IMR-90 (cell line): Measurements from ENCODE around the gene SLC6A9. TPM values are rescaled to one million over a fixed set of nuclear protein-coding genes. Genes with fewer than 3 reads are reported as not detected.

Source experiments
- ATAC-seq: fragments of 200-7000 bp; cut with Tn5 transposase; 2 replicates; pipeline ENCODE4 v1.9.1; 2020; ENCODE audit warnings: low read depth, mild to moderate bottlenecking, moderate library complexity
- BruUV-seq: library from RNA; stranded (reverse); fragments of 400-500 nt; replicated peaks from 2 replicates; lab custom pipeline; 2021; lab: Mats Ljungman, UMichigan
- CTCF ChIA-PET: fragments of 300-600 bp; formaldehyde crosslinking; extraction: SDS; loops from one replicate; lab custom pipeline; 2021; ENCODE audit warnings: antibody characterized with exemption; lab: Yijun Ruan, JAX
- POLR2A ChIA-PET: fragments of 300-600 bp; sonication (Branson Sonifier 250); formaldehyde crosslinking; loops from one replicate; lab custom pipeline; 2022; ENCODE audit warnings: antibody characterized with exemption; ENCODE audit not compliant: unreplicated experiment; lab: Charles Lee
- DNase-seq: peaks from one replicate; pipeline ENCODE4 v3.0.0; 2013
- H2AFZ ChIP-seq: replicated peaks from 2 replicates; pipeline ENCODE3; 2013; ENCODE audit warnings: low read length, mild to moderate bottlenecking; ENCODE audit not compliant: poor library complexity
- H2AK5ac ChIP-seq: 2 replicates; pipeline ENCODE4 v1.6.1; 2013; ENCODE audit warnings: low read depth, low read length, inconsistent platforms
- H2AK9ac ChIP-seq: replicated peaks from 2 replicates; pipeline ENCODE3; 2013; ENCODE audit warnings: mild to moderate bottlenecking, low read depth, low read length, moderate library complexity; ENCODE audit not compliant: poor library complexity
- H2BK120ac ChIP-seq: 2 replicates; pipeline ENCODE4 v1.6.1; 2013; ENCODE audit warnings: low read depth, low read length, inconsistent platforms
- H2BK15ac ChIP-seq: 3 replicates; pipeline ENCODE4 v1.6.1; 2013; ENCODE audit warnings: low read depth, low read length, inconsistent platforms
- H2BK20ac ChIP-seq: 2 replicates; pipeline ENCODE4 v1.6.1; 2013; ENCODE audit warnings: low read depth, mild to moderate bottlenecking, inconsistent platforms, low read length, moderate library complexity
- H2BK5ac ChIP-seq: 2 replicates; pipeline ENCODE4 v1.6.1; 2013; ENCODE audit warnings: mild to moderate bottlenecking, low read depth, low read length, inconsistent platforms; ENCODE audit not compliant: poor library complexity, severe bottlenecking
- H3K14ac ChIP-seq: replicated peaks from 2 replicates; pipeline ENCODE4 v1.6.1; 2013; ENCODE audit warnings: low read depth, low read length, inconsistent platforms
- H3K18ac ChIP-seq: 2 replicates; pipeline ENCODE4 v1.6.1; 2013; ENCODE audit warnings: low read depth, low read length, control low read depth
- H3K23ac ChIP-seq: 2 replicates; pipeline ENCODE4 v1.6.1; 2013; ENCODE audit warnings: low read depth, low read length, inconsistent platforms
- H3K27ac ChIP-seq: 2 replicates; pipeline ENCODE4 v1.5.1; 2013; ENCODE audit warnings: mild to moderate bottlenecking, control low read depth, low read length; ENCODE audit not compliant: insufficient read depth
- H3K27me3 ChIP-seq: 2 replicates; pipeline ENCODE4 v1.6.1; 2013; ENCODE audit warnings: low read length; ENCODE audit not compliant: control insufficient read depth, insufficient read depth
- H3K36me3 ChIP-seq: 2 replicates; pipeline ENCODE4 v1.6.1; 2013; ENCODE audit warnings: low read length, mixed read lengths; ENCODE audit not compliant: control insufficient read depth, insufficient read depth
- H3K4ac ChIP-seq: 2 replicates; pipeline ENCODE4 v1.6.1; 2013; ENCODE audit warnings: low read depth, low read length, inconsistent platforms
- H3K4me1 ChIP-seq: 2 replicates; pipeline ENCODE4 v1.6.1; 2013; ENCODE audit warnings: low read length, mixed read lengths; ENCODE audit not compliant: control insufficient read depth, insufficient read depth
- H3K4me2 ChIP-seq: 2 replicates; pipeline ENCODE4 v1.6.1; 2013; ENCODE audit warnings: low read depth, mild to moderate bottlenecking, control low read depth, low read length, moderate library complexity
- H3K4me3 ChIP-seq: 2 replicates; pipeline ENCODE4 v1.5.1; 2013; ENCODE audit warnings: low read depth, mild to moderate bottlenecking, control low read depth, low read length, moderate library complexity; ENCODE audit not compliant: insufficient read depth
- H3K56ac ChIP-seq: 2 replicates; pipeline ENCODE4 v1.6.1; 2013; ENCODE audit warnings: low read length, inconsistent platforms; ENCODE audit not compliant: insufficient read depth; ENCODE audit errors: extremely low read depth
- H3K79me1 ChIP-seq, 2 experiments: 2 replicates each; pipeline ENCODE4 v1.6.1; 2013; ENCODE audit warnings: low read length in 2 of 2, inconsistent platforms in 1 of 2, low read depth in 1 of 2
- H3K9ac ChIP-seq: 2 replicates; pipeline ENCODE4 v1.6.1; 2013; ENCODE audit warnings: low read depth, low read length, control low read depth
- H3K9me1 ChIP-seq: 2 replicates; pipeline ENCODE4 v1.6.1; 2013; ENCODE audit warnings: low read length, inconsistent platforms; ENCODE audit not compliant: insufficient read depth
- H3K9me3 ChIP-seq: 2 replicates; pipeline ENCODE4 v1.6.1; 2013; ENCODE audit warnings: low read length; ENCODE audit not compliant: control insufficient read depth, insufficient read depth
- H4K20me1 ChIP-seq: 2 replicates; pipeline ENCODE4 v1.6.1; 2013; ENCODE audit warnings: low read length, inconsistent platforms; ENCODE audit not compliant: insufficient read depth
- H4K5ac ChIP-seq: 2 replicates; pipeline ENCODE4 v1.6.1; 2013; ENCODE audit warnings: mild to moderate bottlenecking, low read depth, low read length, control low read depth
- H4K8ac ChIP-seq, 2 experiments: 2 replicates each; pipeline ENCODE4 v1.6.1; 2013; ENCODE audit warnings: low read depth in 2 of 2, low read length in 2 of 2, control low read depth in 1 of 2, inconsistent platforms in 1 of 2
- H4K91ac ChIP-seq: 2 replicates; pipeline ENCODE4 v1.6.1; 2013; ENCODE audit warnings: low read depth, low read length, inconsistent platforms; ENCODE audit not compliant: insufficient read depth
- BHLHE40 ChIP-seq: fragments of 150-350 bp; IDR thresholded peaks from 2 replicates; pipeline ENCODE4 v1.6.1; 2016; ENCODE audit warnings: mild to moderate bottlenecking, low read depth, low read length
- CEBPB ChIP-seq: IDR thresholded peaks from 2 replicates; pipeline ENCODE4 v1.6.1; 2012; ENCODE audit warnings: low read depth, low read length, improper control_type of control experiment
- CTCF ChIP-seq: conservative IDR thresholded peaks from 2 replicates; pipeline ENCODE4 v1.5.1; 2012; ENCODE audit warnings: mild to moderate bottlenecking, low read depth, low read length, improper control_type of control experiment
- ELK1 ChIP-seq: fragments of 150-350 bp; IDR thresholded peaks from 2 replicates; pipeline ENCODE4 v1.6.1; 2016; ENCODE audit warnings: low read depth, mild to moderate bottlenecking, low read length, moderate library complexity, borderline replicate concordance
- MAFK ChIP-seq: IDR thresholded peaks from 2 replicates; pipeline ENCODE4 v1.6.1; 2012; ENCODE audit warnings: low read depth, low read length, improper control_type of control experiment
- MAZ ChIP-seq: IDR thresholded peaks from 2 replicates; pipeline ENCODE4 v1.6.1; 2012; ENCODE audit warnings: low read depth, mild to moderate bottlenecking, low read length, improper control_type of control experiment, moderate library complexity, borderline replicate concordance
- MXI1 ChIP-seq: IDR thresholded peaks from 2 replicates; pipeline ENCODE4 v1.6.1; 2012; ENCODE audit warnings: low read depth, mild to moderate bottlenecking, low read length, moderate library complexity, borderline replicate concordance
- NFE2L2 ChIP-seq: fragments of 150-350 bp; IDR thresholded peaks from 2 replicates; pipeline ENCODE4 v1.6.1; 2016; ENCODE audit warnings: low read depth, mild to moderate bottlenecking, low read length
- POLR2A ChIP-seq: IDR thresholded peaks from 2 replicates; pipeline ENCODE4 v1.6.1; 2012; ENCODE audit warnings: mild to moderate bottlenecking, low read depth, low read length
- RAD21 ChIP-seq: IDR thresholded peaks from 2 replicates; pipeline ENCODE4 v1.6.1; 2012; ENCODE audit warnings: low read length, improper control_type of control experiment
- RCOR1 ChIP-seq: IDR thresholded peaks from 2 replicates; pipeline ENCODE4 v1.6.1; 2012; ENCODE audit warnings: mild to moderate bottlenecking, low read length, improper control_type of control experiment; ENCODE audit not compliant: insufficient replicate concordance
- RFX5 ChIP-seq: IDR thresholded peaks from 2 replicates; pipeline ENCODE4 v1.8.0; 2012; ENCODE audit warnings: low read depth, mild to moderate bottlenecking, low read length, moderate library complexity
- SMC3 ChIP-seq: fragments of 150-350 bp; IDR thresholded peaks from 2 replicates; pipeline ENCODE4 v1.6.1; 2016; ENCODE audit warnings: low read depth, mild to moderate bottlenecking, antibody characterized with exemption, low read length, moderate library complexity
- WGBS, 2 experiments: methylation state at CpG; one replicate each; pipeline versions ENCODE4 v1.1.5 to v1.1.7; 2013; ENCODE audit warnings: missing lambda C conversion rate in 2 of 2; ENCODE audit not compliant: insufficient read length in 1 of 2; ENCODE audit errors: extremely low coverage in 2 of 2; 5-methylcytosine and 5-hydroxymethylcytosine counted together
- dilution Hi-C: fragments of 300-500 bp; cut with HindIII; formaldehyde crosslinking; loops from one replicate; pipeline ENCODE4 v1.14.3; 2018; ENCODE audit warnings: low sequenced_read_pairs; ENCODE audit not compliant: unreplicated experiment
- in situ Hi-C: fragments of 300-500 bp; cut with MboI; formaldehyde crosslinking; loops from 3 replicates; pipeline ENCODE4 v1.14.3; 2019; ENCODE audit warnings: low sequenced_read_pairs, inconsistent platforms, mixed read lengths
- intact Hi-C: fragments of 100-400 bp; cut with micrococcal nuclease; formaldehyde crosslinking; loops from 2 replicates; pipeline ENCODE4 v1.10.0; 2022
- polyA plus RNA-seq, 3 experiments: library from polyadenylated mRNA; depleted of rRNA; stranded (reverse); fragments of >200 nt; gene quantifications; 2 replicates each; pipeline ENCODE4 v1.2.3, GENCODE V29; 2012; ENCODE audit warnings: low replicate concordance in 1 of 3
- total RNA-seq: library from RNA; depleted of rRNA; stranded (reverse); fragments of >200 nt; gene quantifications from 2 replicates; pipeline ENCODE4 v1.2.3, GENCODE V29; 2012

Gene SLC6A9
- total and polyA plus RNA-seq, 2 of the 4 experiments (the other 2 are of a cell fraction): 2.0 to 6.6 TPM

GRCh38 chr1:44025816-44026215 is 5.4 kb downstream of the SLC6A9 start:
- Histone ChIP-seq H3K9ac (no peak overlapping the region), H3K4me3 (no peak overlapping the region), H2AK5ac (no peak overlapping the region), H3K79me1 (peaks cover 0 to 14% of the 10 kb centered on the region in 2 experiments; a peak in 2 of 4 replicates), H3K9me1 (0 out of 2 replicates have a peak, but pooled peaks cover 12% of the 10 kb centered on the region), H3K4me2 (no peak overlapping the region), H3K56ac (no peak overlapping the region), H4K8ac (no peak overlapping the region), H4K5ac (no peak overlapping the region), H2BK15ac (no peak overlapping the region), H3K27ac (no peak overlapping the region), H3K14ac (no peak overlapping the region), H2BK5ac (no peak overlapping the region), H2BK20ac (no peak overlapping the region), H2AFZ (no peak overlapping the region), H2BK120ac (no peak overlapping the region), H3K23ac (no peak overlapping the region), H3K4ac (no peak overlapping the region), H2AK9ac (peak overlapping the region; percentile 5), H3K18ac (no peak overlapping the region), H4K91ac (no peak overlapping the region), H3K27me3 (no peaks in the 10 kb centered on the region), H3K9me3 (no peaks in the 10 kb centered on the region), H4K20me1 (no peaks in the 10 kb centered on the region; the same call in 1 of the 2 replicates), H3K4me1 (peaks cover 10% of the 10 kb centered on the region), H3K36me3 (peaks cover 18% of the 10 kb centered on the region; the same call in 1 of the 2 replicates)
- ChIA-PET POLR2A (no interaction called here), CTCF (no interaction called here)
- DNase-seq (no peak), ATAC-seq (no peak)
- dilution Hi-C loops (no loop called here), in situ Hi-C loops (no loop called here), intact Hi-C loops (no loop called here)
- WGBS, 2 experiments: no CpG with 5 or more reads among the region's 3 CpGs
- no TSS peak for BruUV-seq
- no peak for TF ChIP-seq RCOR1
- TF ChIP-seq POLR2A: no peak
- no peak for TF ChIP-seq RAD21
- no peak for TF ChIP-seq BHLHE40
- TF ChIP-seq RFX5: no peak
- TF ChIP-seq MXI1: no peak
- TF ChIP-seq MAFK: no peak
- no peak for TF ChIP-seq MAZ
- TF ChIP-seq NFE2L2: no peak
- no peak for TF ChIP-seq CEBPB
- no peak for TF ChIP-seq CTCF
- no peak for TF ChIP-seq SMC3
- TF ChIP-seq ELK1: no peak
